K562 (cell line): Measurements from ENCODE around the gene P2RY14. TPM values are rescaled to one million over a fixed set of nuclear protein-coding genes. Genes with fewer than 3 reads are reported as not detected.

Experiments
- ATAC-seq: fragments of 200-7000 bp; cut with Tn5 transposase; 3 replicates; pipeline ENCODE4 v1.9.1; 2020; ENCODE audit warnings: moderate library complexity
- BruUV-seq: library from RNA; stranded (reverse); fragments of 400-500 nt; replicated peaks from 2 replicates; lab custom pipeline; 2021; lab: Mats Ljungman, UMichigan
- CTCF ChIA-PET: fragments of 300-600 bp; formaldehyde crosslinking; extraction: SDS; loops from one replicate; lab custom pipeline; 2021; ENCODE audit warnings: low intra/inter-chr PET ratio; lab: Yijun Ruan, JAX
- POLR2A ChIA-PET: fragments of 300-600, 350-650 bp; sonication (Branson Sonifier 250); formaldehyde crosslinking; extraction: SDS; loops from one replicate; lab custom pipeline; 2021; ENCODE audit warnings: antibody characterized with exemption, inconsistent platforms; lab: Yijun Ruan, JAX
- DNase-seq, 4 experiments: peaks; one replicate each; pipeline versions ENCODE4 v3.0.0 to v3.0.0-alpha.2; 2011 to 2018; ENCODE audit warnings: low spot score in 3 of 4, mixed read lengths in 3 of 4; ENCODE audit errors: extremely low read depth in 1 of 4
- FAIRE-seq: peaks from 2 replicates; lab custom pipeline; 2011; peaks lifted over from hg19 to GRCh38; lab: Jason Lieb, UNC
- H2AFZ ChIP-seq: 2 replicates; pipeline ENCODE4 v1.6.0; 2011; ENCODE audit warnings: low read depth, low read length, control low read depth, inconsistent platforms
- H3K27ac ChIP-seq: fragments of 200-600 bp; 3 replicates; pipeline ENCODE4 v1.8.0; 2011; ENCODE audit warnings: low read depth, mild to moderate bottlenecking, control low read depth, inconsistent platforms, low read length, moderate library complexity, mixed read lengths; ENCODE audit errors: extremely low read depth
- H3K27me3 ChIP-seq, 2 experiments: fragments of 300-600 bp in 1 of 2; 2 replicates in 1 of 2; 3 replicates in 1 of 2; pipeline versions ENCODE4 v1.6.0 to v1.8.0; 2011; ENCODE audit warnings: inconsistent platforms in 2 of 2, low read length in 2 of 2, mild to moderate bottlenecking in 1 of 2, mixed read lengths in 1 of 2, moderate library complexity in 1 of 2; ENCODE audit not compliant: control insufficient read depth in 2 of 2, insufficient read depth in 2 of 2
- H3K36me3 ChIP-seq: fragments of 300-600 bp; 3 replicates; pipeline ENCODE4 v1.8.0; 2011; ENCODE audit warnings: mild to moderate bottlenecking, low read length, inconsistent platforms; ENCODE audit not compliant: control insufficient read depth, insufficient read depth
- H3K4me1 ChIP-seq, 2 experiments: fragments of 200-600 bp in 1 of 2; replicated peaks in 1 of 2; 2 replicates in 1 of 2; 3 replicates in 1 of 2; pipeline versions ENCODE4 v1.5.1 to v1.8.0; 2011; ENCODE audit warnings: inconsistent platforms in 2 of 2, low read length in 2 of 2, mild to moderate bottlenecking in 1 of 2, mixed read lengths in 1 of 2, moderate library complexity in 1 of 2; ENCODE audit not compliant: control insufficient read depth in 2 of 2, insufficient read depth in 2 of 2
- H3K4me2 ChIP-seq: 2 replicates; pipeline ENCODE4 v1.6.1; 2011; ENCODE audit warnings: low read length, control low read depth, inconsistent platforms, mixed read lengths; ENCODE audit not compliant: insufficient read depth
- H3K4me3 ChIP-seq: fragments of 200-600 bp; sonication (generic), shearing (Covaris generic); 2 replicates; pipeline ENCODE4 v1.5.1; 2016; ENCODE audit warnings: control low read depth, inconsistent platforms
- H3K79me2 ChIP-seq: fragments of 200-600 bp; 3 replicates; pipeline ENCODE4 v1.8.0; 2011; ENCODE audit warnings: low read length, inconsistent platforms; ENCODE audit not compliant: control insufficient read depth, insufficient read depth
- H3K9ac ChIP-seq, 2 experiments: 2 replicates each; pipeline versions ENCODE4 v1.6.0 to v1.6.1; 2011; ENCODE audit warnings: low read depth in 2 of 2, low read length in 2 of 2, control low read depth in 1 of 2, inconsistent platforms in 1 of 2, mild to moderate bottlenecking in 1 of 2, mixed read lengths in 1 of 2; ENCODE audit not compliant: insufficient read depth in 1 of 2
- H3K9me1 ChIP-seq: one replicate; pipeline ENCODE4 v1.6.0; 2011; ENCODE audit warnings: inconsistent platforms, mild to moderate bottlenecking, low read length, moderate library complexity; ENCODE audit not compliant: control insufficient read depth, insufficient read depth
- H3K9me3 ChIP-seq: replicated peaks from 2 replicates; pipeline ENCODE4 v1.5.1; 2011; ENCODE audit warnings: low read depth, low read length, inconsistent platforms; ENCODE audit not compliant: control insufficient read depth, insufficient read depth
- H4K20me1 ChIP-seq: replicated peaks from 2 replicates; pipeline ENCODE4 v1.6.1; 2011; ENCODE audit warnings: low read length, inconsistent platforms, mixed read lengths; ENCODE audit not compliant: control insufficient read depth, insufficient read depth
- CEBPG ChIP-seq, 3 experiments: fragments of 200-800 bp in 1 of 3; sonication (Bioruptor generic) in 1 of 3; sonication (generic) in 1 of 3; formaldehyde crosslinking in 1 of 3; IDR thresholded peaks in 2 of 3; conservative IDR thresholded peaks in 1 of 3; 2 replicates each; pipeline versions ENCODE4 v1.6.1 to v1.8.0; 2016 to 2022; ENCODE audit warnings: missing compliant biosample characterization in 2 of 3, missing genetic modification characterization in 2 of 3, mild to moderate bottlenecking in 1 of 3, missing genetic modification reagents in 1 of 3
- CTCF ChIP-seq, 3 experiments: IDR thresholded peaks in 2 of 3; conservative IDR thresholded peaks in 1 of 3; 2 replicates each; pipeline ENCODE4 v1.5.1; 2011 to 2012; ENCODE audit warnings: low read length in 3 of 3, mild to moderate bottlenecking in 3 of 3, control low read depth in 2 of 3, improper control_type of control experiment in 1 of 3, inconsistent platforms in 1 of 3, low read depth in 1 of 3, mixed read lengths in 1 of 3, moderate library complexity in 1 of 3; ENCODE audit not compliant: insufficient read depth in 2 of 3
- HDAC3 ChIP-seq: fragments of 450-650 bp; IDR thresholded peaks from 2 replicates; pipeline ENCODE4 v1.6.1; 2018; ENCODE audit warnings: borderline replicate concordance, mild to moderate bottlenecking, moderate library complexity; ENCODE audit not compliant: partially characterized antibody
- HOXB6 ChIP-seq: fragments of 250-450 bp; sonication (Bioruptor Pico); IDR thresholded peaks from 2 replicates; pipeline ENCODE4 v1.5.1; 2022; ENCODE audit warnings: mild to moderate bottlenecking, borderline replicate concordance
- IFI16 ChIP-seq: fragments of 250-450 bp; sonication (Bioruptor Pico); IDR thresholded peaks from 2 replicates; pipeline ENCODE4 v2.1.2; 2022; ENCODE audit warnings: mild to moderate bottlenecking, inconsistent platforms
- PHB2 ChIP-seq: fragments of 450-650 bp; IDR thresholded peaks from 2 replicates; pipeline ENCODE4 v1.6.1; 2017; ENCODE audit warnings: low read depth
- RFX5 ChIP-seq: IDR thresholded peaks from 2 replicates; pipeline ENCODE4 v1.6.1; 2011; ENCODE audit warnings: low read depth, mild to moderate bottlenecking, improper control_type of control experiment, low read length
- SNIP1 ChIP-seq: fragments of 450-650 bp; IDR thresholded peaks from 2 replicates; pipeline ENCODE4 v1.7.1; 2017; ENCODE audit warnings: low read depth, mild to moderate bottlenecking
- ZBTB1 ChIP-seq: sonication (generic); formaldehyde crosslinking; IDR thresholded peaks from 2 replicates; pipeline ENCODE4 v1.8.1; 2023; ENCODE audit warnings: missing genetic modification reagents, low read depth, mild to moderate bottlenecking, borderline replicate concordance
- ZFP91 ChIP-seq: sonication (generic); formaldehyde crosslinking; IDR thresholded peaks from 2 replicates; pipeline ENCODE4 v1.8.0; 2022; ENCODE audit warnings: mild to moderate bottlenecking, missing genetic modification reagents
- ZNF212 ChIP-seq: fragments of 450-650 bp; formaldehyde crosslinking; IDR thresholded peaks from 2 replicates; pipeline ENCODE4 v1.4.0; 2020; ENCODE audit warnings: mild to moderate bottlenecking
- ZNF507 ChIP-seq: conservative IDR thresholded peaks from 2 replicates; pipeline ENCODE4 v1.6.1; 2017; ENCODE audit warnings: missing genetic modification characterization, missing compliant biosample characterization
- ZNF561 ChIP-seq: fragments of 450-650 bp; formaldehyde crosslinking; conservative IDR thresholded peaks from 2 replicates; pipeline ENCODE4 v1.4.0; 2020; ENCODE audit warnings: mild to moderate bottlenecking, moderate library complexity
- ZNF584 ChIP-seq: fragments of 200-800 bp; sonication (Bioruptor generic); IDR thresholded peaks from 2 replicates; pipeline ENCODE4 v1.6.1; 2016; ENCODE audit warnings: low read depth, mild to moderate bottlenecking, missing genetic modification characterization, missing compliant biosample characterization
- ZNF830 ChIP-seq: fragments of 250-450 bp; sonication (Bioruptor Pico); IDR thresholded peaks from 2 replicates; pipeline ENCODE4 v1.5.0; 2021; ENCODE audit warnings: mild to moderate bottlenecking
- in situ Hi-C: fragments of 300-500 bp; cut with MboI; formaldehyde crosslinking; loops from 4 replicates; pipeline ENCODE4 v1.15.0; 2018; ENCODE audit warnings: inconsistent platforms, mixed read lengths
- intact Hi-C: fragments of 100-400 bp; cut with micrococcal nuclease; formaldehyde crosslinking; loops from 2 replicates; pipeline ENCODE4 v1.14.2; 2022
- polyA plus RNA-seq, 8 experiments: library from polyadenylated mRNA; depleted of rRNA in 4 of 8; stranded (reverse) in 5 of 8; unstranded in 3 of 8; fragments of >200 nt; fragmentation: Nextera tagmentation in 2 of 8; fragmentation: Illumina TruSeq in 1 of 8; extraction: Ambion mirVana in 2 of 8; extraction: Trizol in 1 of 8; gene quantifications; 2 replicates each; pipeline versions ENCODE4 v1.2.1 to v1.2.3, GENCODE V29; 2011 to 2014; ENCODE audit warnings: inconsistent platforms in 1 of 8, missing spikeins in 1 of 8
- total RNA-seq, 7 experiments: library from RNA; depleted of rRNA in 6 of 7; stranded (reverse); fragments of >200 nt in 6 of 7; fragmentation: Illumina TruSeq in 2 of 7; extraction: Trizol in 2 of 7; gene quantifications; 2 replicates each; pipeline versions ENCODE4 v1.2.1 to v1.2.3, GENCODE V29; 2011 to 2021; ENCODE audit warnings: low replicate concordance in 1 of 7

P2RY14 gene
- total and polyA plus RNA-seq, 9 of the 15 experiments (the other 6 are each of a cell fraction or from before 2014, with no cell fraction given): not detected

- Histone ChIP-seq H4K20me1 (no peaks in the 10 kb centered on the region), H3K9me3 (no peaks in the 10 kb centered on the region), H2AFZ (no peak overlapping the region), H3K36me3 (no peaks in the 10 kb centered on the region), H3K27ac (no peak overlapping the region), H3K4me2 (no peak overlapping the region), H3K79me2 (no peaks in the 10 kb centered on the region), H3K9me1 (no peaks in the 10 kb centered on the region), H3K27me3 (peaks cover 3 to 5% of the 10 kb centered on the region in 2 experiments; a peak in 3 of 5 replicates), H3K4me1 (no peaks in the 10 kb centered on the region), H3K4me3 (no peak overlapping the region), H3K9ac (no peak overlapping the region)
- no TSS peak for BruUV-seq
- DNase-seq (no peak), ATAC-seq (no peak), FAIRE-seq (no peak)
- intact Hi-C loops: no loop called here
- ChIA-PET CTCF (no interaction called here), POLR2A (interaction anchor here (1.3 to 1.4 kb wide), 2 partner anchors 11 kb away, joined by 3 read pairs; no protein-coding TSS in a partner anchor)
- in situ Hi-C loops: no loop called here
- TF ChIP-seq HOXB6 (CRISPR knock-in tag) (no peak), ZNF584 (CRISPR knock-in tag) (no peak), IFI16 (CRISPR knock-in tag) (no peak), ZNF212 (no peak), ZNF507 (tag) (no peak), CEBPG (CRISPR knock-in tag; IDR thresholded peaks at IDR 0.05) (no peak), CEBPG (tag; conservative IDR thresholded peaks at IDR 0.05 in 1 of 2, IDR thresholded peaks at IDR 0.05 in 1 of 2) (no peak), HDAC3 (no peak), RFX5 (no peak), ZFP91 (CRISPR knock-in tag) (no peak), PHB2 (no peak), ZNF561 (no peak), SNIP1 (no peak), ZNF830 (no peak), ZBTB1 (CRISPR knock-in tag) (no peak), CTCF (IDR thresholded peaks at IDR 0.05 in 2 of 3, conservative IDR thresholded peaks at IDR 0.05 in 1 of 3; ENCODE audit: insufficient read depth in 2 of 3, low read depth in 1 of 3, low read length in 3 of 3) (no peak)
Observed at GRCh38 chr3:151196434-151196833, 81.9 kb downstream of the P2RY14 start.
